H1 (cell line): ENCODE measurements around the gene GUCA2B. TPM values are rescaled to one million over a fixed set of nuclear protein-coding genes. Genes with fewer than 3 reads are reported as not detected.

Experiments
- CTCF ChIA-PET: fragments of 300-600 bp; sonication (Branson Sonifier 250); formaldehyde crosslinking; loops from one replicate; lab custom pipeline; 2021; ENCODE audit not compliant: partially characterized antibody; lab: Charles Lee
- POLR2A ChIA-PET: fragments of 300-600 bp; sonication (Branson Sonifier 250); formaldehyde crosslinking; loops from one replicate; lab custom pipeline; 2021; ENCODE audit warnings: inconsistent platforms; ENCODE audit not compliant: partially characterized antibody; lab: Charles Lee
- DNase-seq, 2 experiments: peaks; one replicate each; pipeline versions ENCODE4 v3.0.0 to v3.0.0-alpha.2; 2010 to 2022; ENCODE audit warnings: low spot score in 2 of 2, low read depth in 1 of 2, mixed read lengths in 1 of 2
- FAIRE-seq: peaks from 2 replicates; lab custom pipeline; 2011; peaks lifted over from hg19 to GRCh38; lab: Jason Lieb, UNC
- H2AFZ ChIP-seq: 2 replicates; pipeline ENCODE4 v1.8.1; 2012; ENCODE audit warnings: low read length, inconsistent platforms
- H2AK5ac ChIP-seq: 2 replicates; pipeline ENCODE4 v1.6.1; 2013; ENCODE audit warnings: low read depth, low read length
- H2BK120ac ChIP-seq: replicated peaks from 2 replicates; pipeline ENCODE3; 2013; ENCODE audit warnings: low read depth, low read length, inconsistent platforms
- H2BK12ac ChIP-seq: 2 replicates; pipeline ENCODE4 v1.6.1; 2013; ENCODE audit warnings: low read depth, low read length
- H2BK15ac ChIP-seq: 2 replicates; pipeline ENCODE4 v1.6.1; 2013; ENCODE audit warnings: low read length
- H2BK20ac ChIP-seq: 2 replicates; pipeline ENCODE4 v1.6.1; 2013; ENCODE audit warnings: low read length
- H2BK5ac ChIP-seq: 2 replicates; pipeline ENCODE4 v1.6.1; 2013; ENCODE audit warnings: low read depth, low read length
- H3K14ac ChIP-seq: 2 replicates; pipeline ENCODE4 v1.6.1; 2013; ENCODE audit warnings: inconsistent platforms; ENCODE audit not compliant: insufficient read length
- H3K18ac ChIP-seq: 2 replicates; pipeline ENCODE4 v1.6.1; 2013; ENCODE audit warnings: low read length; ENCODE audit errors: extremely low read depth
- H3K23ac ChIP-seq: 2 replicates; pipeline ENCODE4 v1.6.1; 2013; ENCODE audit warnings: inconsistent platforms; ENCODE audit not compliant: insufficient read length
- H3K23me2 ChIP-seq: 2 replicates; pipeline ENCODE4 v1.6.1; 2013; ENCODE audit warnings: low read depth, low read length
- H3K27ac ChIP-seq: 2 replicates; pipeline ENCODE4 v1.6.1; 2011; ENCODE audit warnings: low read depth, low read length, inconsistent platforms
- H3K27me3 ChIP-seq, 4 experiments: replicated peaks in 1 of 4; 1 replicate in 1 of 4; 2 replicates in 3 of 4; pipeline versions ENCODE4 v1.6.1 to v1.8.1; 2011 to 2013; ENCODE audit warnings: low read length in 3 of 4, mild to moderate bottlenecking in 3 of 4, inconsistent platforms in 2 of 4, mixed read lengths in 2 of 4, moderate library complexity in 1 of 4; ENCODE audit not compliant: control insufficient read depth in 3 of 4, insufficient read depth in 3 of 4; ENCODE audit errors: extremely low read depth in 1 of 4
- H3K36me3 ChIP-seq, 4 experiments: 2 replicates each; pipeline versions ENCODE4 v1.6.1 to v1.8.1; 2011 to 2013; ENCODE audit warnings: mild to moderate bottlenecking in 4 of 4, low read length in 3 of 4, moderate library complexity in 2 of 4, control low read depth in 1 of 4, inconsistent platforms in 1 of 4; ENCODE audit not compliant: insufficient read depth in 4 of 4, control insufficient read depth in 2 of 4
- H3K4ac ChIP-seq: replicated peaks from 2 replicates; pipeline ENCODE3; 2013; ENCODE audit warnings: low read length, low read depth, mixed read lengths, inconsistent platforms; ENCODE audit not compliant: insufficient read length
- H3K4me1 ChIP-seq, 4 experiments: replicated peaks in 1 of 4; 1 replicate in 1 of 4; 2 replicates in 3 of 4; pipeline versions ENCODE4 v1.6.1 to v1.8.1; 2011 to 2013; ENCODE audit warnings: low read length in 3 of 4, inconsistent platforms in 2 of 4, mixed read lengths in 1 of 4; ENCODE audit not compliant: insufficient read depth in 4 of 4, control insufficient read depth in 3 of 4
- H3K4me2 ChIP-seq, 2 experiments: 2 replicates each; pipeline versions ENCODE4 v1.6.1 to v1.8.1; 2011 to 2013; ENCODE audit warnings: low read depth in 2 of 2, low read length in 2 of 2, control low read depth in 1 of 2, inconsistent platforms in 1 of 2, mild to moderate bottlenecking in 1 of 2; ENCODE audit not compliant: insufficient read depth in 1 of 2
- H3K4me3 ChIP-seq, 4 experiments: fragments of 200-600, 300-600 bp in 1 of 4; sonication (generic), shearing (Covaris generic), sonication (Bioruptor Twin) in 1 of 4; 2 replicates each; pipeline versions ENCODE4 v1.5.1 to v1.8.1; 2011 to 2016; ENCODE audit warnings: low read length in 4 of 4, low read depth in 3 of 4, control low read depth in 2 of 4, inconsistent platforms in 2 of 4, mild to moderate bottlenecking in 2 of 4, mixed read lengths in 1 of 4, moderate library complexity in 1 of 4; ENCODE audit not compliant: insufficient read depth in 2 of 4; ENCODE audit errors: extremely low read depth in 1 of 4
- H3K56ac ChIP-seq: replicated peaks from 2 replicates; pipeline ENCODE3; 2013; ENCODE audit warnings: low read depth, mild to moderate bottlenecking, mixed read lengths, low read length, inconsistent platforms; ENCODE audit not compliant: insufficient read length
- H3K79me1 ChIP-seq: 2 replicates; pipeline ENCODE4 v1.6.1; 2013; ENCODE audit warnings: low read depth, low read length, control low read depth
- H3K79me2 ChIP-seq, 2 experiments: 2 replicates each; pipeline versions ENCODE4 v1.6.1 to v1.8.1; 2012 to 2013; ENCODE audit warnings: low read length in 2 of 2, mild to moderate bottlenecking in 2 of 2, inconsistent platforms in 1 of 2; ENCODE audit not compliant: insufficient read depth in 2 of 2, control insufficient read depth in 1 of 2
- H3K9ac ChIP-seq, 4 experiments: replicated peaks in 1 of 4; 1 replicate in 1 of 4; 2 replicates in 3 of 4; pipeline versions ENCODE4 v1.6.1 to v1.8.1; 2011 to 2013; ENCODE audit warnings: low read depth in 3 of 4, low read length in 3 of 4, control low read depth in 2 of 4, mild to moderate bottlenecking in 2 of 4, moderate library complexity in 2 of 4, inconsistent platforms in 1 of 4; ENCODE audit errors: extremely low read depth in 1 of 4
- H3K9me3 ChIP-seq, 2 experiments: 2 replicates each; pipeline versions ENCODE4 v1.6.1 to v1.8.1; 2012 to 2013; ENCODE audit warnings: mild to moderate bottlenecking in 2 of 2, moderate library complexity in 2 of 2, control low read depth in 1 of 2, inconsistent platforms in 1 of 2, low read depth in 1 of 2, low read length in 1 of 2, mixed read lengths in 1 of 2; ENCODE audit not compliant: insufficient read depth in 2 of 2
- H4K20me1 ChIP-seq, 2 experiments: replicated peaks in 1 of 2; 2 replicates each; pipeline versions ENCODE3 to v1.8.1; 2011 to 2013; ENCODE audit warnings: inconsistent platforms in 2 of 2, low read length in 2 of 2, mild to moderate bottlenecking in 1 of 2; ENCODE audit not compliant: insufficient read depth in 2 of 2, control insufficient read depth in 1 of 2
- H4K5ac ChIP-seq: 2 replicates; pipeline ENCODE4 v1.6.1; 2013; ENCODE audit warnings: low read length, low read depth, mixed read lengths, inconsistent platforms; ENCODE audit not compliant: insufficient read length
- H4K8ac ChIP-seq: 2 replicates; pipeline ENCODE4 v1.8.0; 2013; ENCODE audit warnings: mild to moderate bottlenecking, moderate library complexity, low read length, inconsistent platforms; ENCODE audit not compliant: insufficient read depth; ENCODE audit errors: extremely low read depth
- H4K91ac ChIP-seq: replicated peaks from 2 replicates; pipeline ENCODE3; 2013; ENCODE audit warnings: low read length, mixed read lengths, inconsistent platforms; ENCODE audit not compliant: insufficient read length
- RAD21 ChIP-seq, 2 experiments: IDR thresholded peaks in 1 of 2; conservative IDR thresholded peaks in 1 of 2; 2 replicates each; pipeline ENCODE4 v1.6.1; 2011; ENCODE audit warnings: low read depth in 2 of 2, low read length in 2 of 2, improper control_type of control experiment in 1 of 2, inconsistent platforms in 1 of 2, mild to moderate bottlenecking in 1 of 2, moderate library complexity in 1 of 2
- WGBS, 2 experiments: shearing (Covaris generic) in 1 of 2; methylation state at CpG; one replicate each; pipeline versions ENCODE4 v1.1.6 to v1.1.7; 2013 to 2015; ENCODE audit warnings: low lambda C conversion rate in 2 of 2, mixed read lengths in 2 of 2, inconsistent platforms in 1 of 2, low coverage in 1 of 2, missing lambda C conversion rate in 1 of 2; ENCODE audit not compliant: insufficient replicate concordance in 2 of 2, insufficient coverage in 1 of 2, insufficient read length in 1 of 2; ENCODE audit errors: extremely low coverage in 1 of 2, missing lambda C conversion rate in 1 of 2; 5-methylcytosine and 5-hydroxymethylcytosine counted together
- polyA plus RNA-seq, 7 experiments: library from polyadenylated mRNA; depleted of rRNA in 3 of 7; stranded (reverse) in 5 of 7; unstranded in 2 of 7; fragments of >200 nt in 5 of 7; fragments of 200-250 nt in 2 of 7; gene quantifications; 1 replicate in 5 of 7; 2 replicates in 1 of 7; 4 replicates in 1 of 7; pipeline versions ENCODE4 v1.2.1 to v1.2.3, GENCODE V29; 2011 to 2013; ENCODE audit warnings: missing spikeins in 2 of 7, mixed read lengths in 2 of 7
- total RNA-seq: library from RNA; stranded (reverse); fragmentation: NEBNext Ultra II Directional; extraction: Animal tissue kit (Norgen Biotek cat#: 25700); gene quantifications from 2 replicates; pipeline ENCODE4 v1.2.1, GENCODE V29; 2021

Gene GUCA2B
- total and polyA plus RNA-seq, 2 of the 8 experiments (the other 6 are each of a cell fraction or from before 2014, with no cell fraction given) = not detected

DNA sequence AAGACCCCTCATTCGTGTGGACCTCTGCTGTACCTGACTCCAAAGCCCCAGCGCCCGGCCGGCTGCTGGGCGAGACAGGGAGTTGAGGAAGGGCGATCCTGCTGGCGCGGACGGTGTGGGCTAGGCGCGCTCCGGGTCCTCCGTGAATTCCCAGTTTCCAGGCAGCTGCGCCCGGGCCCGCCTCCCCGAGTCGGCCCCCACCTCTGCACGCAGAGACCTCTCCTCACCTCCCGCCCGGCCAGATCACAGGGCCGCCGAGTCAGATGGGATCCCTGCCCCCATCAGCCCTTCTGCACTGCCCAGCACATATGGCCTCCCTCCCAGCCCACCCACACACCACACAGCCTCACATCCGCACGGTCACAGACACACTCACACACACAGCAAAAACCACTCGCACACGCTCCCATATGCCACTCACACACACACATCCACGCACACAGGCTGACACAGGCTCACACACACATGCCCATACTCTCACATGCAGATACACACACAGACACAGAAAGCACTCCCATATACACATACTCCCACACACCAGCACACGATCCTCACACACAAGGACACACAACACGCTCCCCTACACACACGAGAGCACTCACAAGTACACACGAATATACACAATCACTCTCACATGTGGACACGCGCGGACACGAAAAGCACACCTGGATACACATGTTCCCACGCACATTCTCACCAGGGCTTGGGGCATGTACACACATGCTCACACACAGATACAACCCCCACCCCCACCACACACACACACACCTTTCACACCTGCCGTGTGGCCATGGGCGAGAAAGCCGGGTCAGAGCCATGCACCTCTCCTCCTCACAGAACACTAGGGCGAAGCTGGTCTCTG lies 7.2 kb upstream of the GUCA2B start:
- no peaks in the 10 kb centered on the region for H3K4me1 ChIP-seq
- FAIRE-seq (no peak), DNase-seq (peak in 1 of 2 experiments; percentile 17)
- H3K23ac ChIP-seq = no peak overlapping the region
- H2BK15ac ChIP-seq = peak overlapping the region; percentile 93; the same call in 1 of the 2 replicates
- no peak overlapping the region for H2BK120ac ChIP-seq
- 0 out of 2 replicates have a peak overlapping the region, but pooled peaks have one; percentile 80 for H4K8ac ChIP-seq
- peak overlapping the region; percentile 82 for H3K4ac ChIP-seq
- H3K27me3 ChIP-seq = no peaks in the 10 kb centered on the region; a peak in 2 of 7 replicates
- peaks cover 0 to 2% of the 10 kb centered on the region in 2 experiments for H4K20me1 ChIP-seq
- no peak overlapping the region for H3K56ac ChIP-seq
- no peak overlapping the region for H3K27ac ChIP-seq
- 90% methylated on average over 24 of the region's 41 CpGs; no CpG with 5 or more reads in 1 of the 2 experiments for WGBS, 2 experiments
- peak overlapping the region; percentile 82 for H2BK12ac ChIP-seq
- H3K9me3 ChIP-seq = no peaks in the 10 kb centered on the region
- peak overlapping the region; percentile 80; the same call in 1 of the 2 replicates for H2AFZ ChIP-seq
- peak overlapping the region; percentile 29; the same call in 1 of the 2 replicates for H2BK20ac ChIP-seq
- H3K36me3 ChIP-seq = no peaks in the 10 kb centered on the region
- H3K23me2 ChIP-seq = no peaks in the 10 kb centered on the region; the same call in 1 of the 2 replicates
- H3K79me1 ChIP-seq = no peaks in the 10 kb centered on the region
- no peak overlapping the region for H3K4me3 ChIP-seq
- H3K79me2 ChIP-seq = no peaks in the 10 kb centered on the region
- 0 out of 2 replicates have a peak overlapping the region, but pooled peaks have one; percentile 88 for H2AK5ac ChIP-seq
- CTCF ChIA-PET = interaction anchor here (1.4 to 7.8 kb wide), 4 partner anchors 8 to 98 kb away, joined by 3 to 77 read pairs (median 10); no protein-coding TSS in a partner anchor
- peak overlapping the region; percentile 20 for H4K91ac ChIP-seq
- H3K14ac ChIP-seq = no peak overlapping the region
- POLR2A ChIA-PET = no interaction called here
- no peak overlapping the region for H4K5ac ChIP-seq
- H3K9ac ChIP-seq = no peak overlapping the region
- peak overlapping the region; percentile 66; the same call in 1 of the 2 replicates for H2BK5ac ChIP-seq
- peak overlapping the region; percentile 36; the same call in 1 of the 2 replicates for H3K18ac ChIP-seq
- H3K4me2 ChIP-seq = no peak overlapping the region
- no peak for TF ChIP-seq RAD21 (IDR thresholded peaks at IDR 0.05 in 1 of 2, conservative IDR thresholded peaks at IDR 0.05 in 1 of 2; ENCODE audit: low read depth in 2 of 2, low read length in 2 of 2)
